GM10266 (cell line): ENCODE measurements around the gene NCBP2.
"Not testable (repeated sequence)": the region's sequence is repeated elsewhere in the genome, so short reads cannot be mapped to it uniquely, and the experiment has no call there.

Source experiments
- DNase-seq: peaks from one replicate; pipeline ENCODE4 v3.0.0; 2012; ENCODE audit errors: extremely low spot score
- TF ChIP-seq, protein P1 (sequence below): IDR thresholded peaks from 2 replicates; pipeline ENCODE4 v1.5.1; 2012; ENCODE audit warnings: mild to moderate bottlenecking, low read depth; ENCODE audit not compliant: control insufficient read depth, insufficient read depth; ENCODE audit errors: missing control alignments

Gene NCBP2

DNA sequence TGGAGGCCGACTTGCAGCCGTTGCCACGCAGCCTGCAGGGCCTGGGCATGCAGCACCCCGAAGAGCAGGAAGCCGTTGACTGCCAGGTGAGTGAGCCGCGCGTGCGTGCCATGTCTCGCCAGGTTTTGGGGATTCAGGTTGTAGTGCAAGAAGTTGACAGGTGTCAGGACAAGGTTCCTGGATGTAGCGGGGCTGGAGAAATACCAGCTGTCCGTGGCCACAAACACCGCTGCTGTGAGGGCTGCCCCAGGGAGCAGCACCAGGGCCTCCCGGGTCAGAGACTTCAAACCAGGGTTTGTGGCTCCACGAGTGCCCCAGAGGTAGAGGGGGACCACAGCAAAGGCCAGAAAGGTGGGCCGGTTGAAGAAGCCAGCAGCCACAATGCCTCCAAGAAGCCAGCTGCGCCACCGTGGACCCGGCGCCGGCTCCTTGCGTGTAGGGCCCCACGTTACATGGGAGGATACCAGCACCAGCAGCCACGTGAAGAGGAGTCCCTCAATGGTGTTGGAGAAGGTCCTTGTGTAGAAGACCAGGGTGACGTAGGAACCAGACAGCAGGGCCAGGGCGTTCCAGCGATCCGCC, 5.6 kb upstream of the NCBP2 start:
- no peak for DNase-seq
- TF ChIP-seq, protein P1, sequence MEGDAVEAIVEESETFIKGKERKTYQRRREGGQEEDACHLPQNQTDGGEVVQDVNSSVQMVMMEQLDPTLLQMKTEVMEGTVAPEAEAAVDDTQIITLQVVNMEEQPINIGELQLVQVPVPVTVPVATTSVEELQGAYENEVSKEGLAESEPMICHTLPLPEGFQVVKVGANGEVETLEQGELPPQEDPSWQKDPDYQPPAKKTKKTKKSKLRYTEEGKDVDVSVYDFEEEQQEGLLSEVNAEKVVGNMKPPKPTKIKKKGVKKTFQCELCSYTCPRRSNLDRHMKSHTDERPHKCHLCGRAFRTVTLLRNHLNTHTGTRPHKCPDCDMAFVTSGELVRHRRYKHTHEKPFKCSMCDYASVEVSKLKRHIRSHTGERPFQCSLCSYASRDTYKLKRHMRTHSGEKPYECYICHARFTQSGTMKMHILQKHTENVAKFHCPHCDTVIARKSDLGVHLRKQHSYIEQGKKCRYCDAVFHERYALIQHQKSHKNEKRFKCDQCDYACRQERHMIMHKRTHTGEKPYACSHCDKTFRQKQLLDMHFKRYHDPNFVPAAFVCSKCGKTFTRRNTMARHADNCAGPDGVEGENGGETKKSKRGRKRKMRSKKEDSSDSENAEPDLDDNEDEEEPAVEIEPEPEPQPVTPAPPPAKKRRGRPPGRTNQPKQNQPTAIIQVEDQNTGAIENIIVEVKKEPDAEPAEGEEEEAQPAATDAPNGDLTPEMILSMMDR: no peak

DNA sequence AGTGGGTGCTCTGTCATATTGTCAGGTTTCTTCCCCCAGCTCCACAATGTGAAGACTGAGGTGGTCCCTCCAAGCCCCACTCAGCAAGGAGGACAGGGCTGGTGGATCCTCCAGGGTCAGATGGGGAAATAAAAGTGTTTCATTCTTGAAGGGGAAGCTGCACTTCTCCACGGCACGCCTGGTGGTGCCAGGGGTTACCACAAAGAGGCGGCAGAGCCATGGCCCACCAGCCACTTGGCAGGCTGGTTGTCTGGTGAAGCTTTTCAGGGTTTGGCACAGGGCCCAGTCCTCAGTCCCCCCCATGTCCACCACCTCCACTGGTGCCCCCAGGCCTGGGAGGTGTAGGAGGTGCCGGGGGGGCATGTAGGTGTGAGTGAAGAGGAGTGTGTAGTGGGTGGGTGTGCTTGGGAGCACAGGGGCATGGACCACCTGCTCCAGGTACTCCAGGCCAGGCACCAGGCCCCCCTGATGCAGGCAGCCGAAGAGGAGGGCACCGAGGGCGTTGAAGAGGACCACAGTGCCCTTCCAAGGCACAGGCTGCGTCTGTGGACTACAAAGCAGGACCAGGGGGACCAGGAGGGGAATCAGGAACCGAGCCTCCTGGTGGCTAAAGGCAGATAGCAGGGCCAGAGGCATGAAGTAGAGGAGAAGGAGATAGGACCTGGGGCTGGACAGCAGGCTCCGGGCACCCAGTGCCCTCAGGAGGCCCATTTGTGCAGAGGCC, 5.0 kb upstream of the NCBP2 start:
- DNase-seq: no peak
- TF ChIP-seq, protein P1: no peak

DNA sequence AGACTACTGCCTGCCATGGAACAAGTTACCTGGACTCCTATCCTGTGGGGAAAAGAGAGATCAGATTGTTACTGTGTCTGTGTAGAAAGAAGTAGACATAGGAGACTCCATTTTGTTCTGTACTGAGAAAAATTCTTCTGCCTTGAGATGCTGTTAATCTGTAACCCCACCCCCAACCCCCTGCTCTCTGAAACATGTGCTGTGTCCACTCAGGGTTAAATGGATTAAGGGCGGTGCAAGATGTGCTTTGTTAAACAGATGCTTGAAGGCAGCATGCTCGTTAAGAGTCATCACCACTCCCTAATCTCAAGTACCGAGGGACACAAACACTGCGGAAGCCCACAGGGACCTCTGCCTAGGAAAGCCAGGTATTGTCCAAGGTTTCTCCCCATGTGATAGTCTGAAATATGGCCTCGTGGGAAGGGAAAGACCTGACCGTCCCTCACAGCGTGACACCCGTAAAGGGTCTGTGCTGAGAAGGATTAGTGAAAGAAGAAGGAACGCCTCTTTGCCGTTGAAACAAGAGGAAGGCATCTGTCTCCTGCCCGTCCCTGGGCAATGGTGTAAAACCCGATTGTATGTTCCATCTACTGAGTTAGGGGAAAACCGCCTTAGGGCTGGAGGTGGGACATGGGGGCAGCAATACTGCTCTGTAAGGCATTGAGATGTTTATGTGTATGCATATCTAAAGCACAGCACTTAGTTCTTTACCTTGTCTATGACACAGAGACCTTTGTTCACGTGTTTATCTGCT, 1.9 kb upstream of the NCBP2 start:
- DNase-seq: not testable (repeated sequence)

DNA sequence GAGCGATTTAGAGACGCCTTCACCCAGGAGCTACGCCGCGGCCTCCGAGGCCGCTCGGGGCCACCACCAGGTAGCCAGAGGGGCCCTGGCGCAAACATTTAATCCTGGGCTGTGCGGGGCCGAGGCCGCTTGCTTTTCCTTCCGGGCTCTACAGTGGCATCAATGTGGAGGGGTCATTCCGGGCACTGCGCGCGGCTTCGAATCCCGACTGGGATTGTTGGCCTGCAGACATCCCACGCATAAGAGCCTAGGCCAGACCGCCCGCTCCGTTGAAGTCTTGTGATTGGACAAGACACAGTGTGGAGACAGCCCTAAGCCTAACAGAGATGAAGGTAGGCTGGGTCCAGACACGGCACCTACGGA, 568 bp upstream of the NCBP2 start:
- TF ChIP-seq, protein P1: no peak
- no peak for DNase-seq

DNA sequence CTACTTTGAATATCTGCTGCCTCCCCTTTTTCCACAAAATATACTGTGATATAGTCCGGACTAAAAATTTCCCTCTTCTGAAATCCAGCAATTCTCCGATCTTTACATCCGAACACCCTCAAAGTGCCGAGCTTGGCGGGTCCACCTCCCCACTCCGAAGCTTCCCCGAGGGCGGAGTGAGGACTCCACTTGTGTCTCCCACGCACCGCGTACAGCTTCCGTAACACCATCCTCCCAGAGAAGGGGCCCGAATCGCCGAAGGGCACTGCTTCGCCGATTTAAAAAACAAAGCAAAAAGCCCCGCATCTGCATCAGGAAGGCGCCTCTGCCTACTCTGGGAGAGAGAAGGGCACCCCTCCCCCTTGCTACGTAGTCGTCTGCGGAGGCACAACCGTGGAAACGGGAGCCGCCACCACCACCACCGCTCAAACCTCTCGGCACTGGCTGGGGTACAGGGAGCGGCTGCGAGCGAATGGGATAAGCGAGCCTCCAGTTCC, 551 bp downstream of the NCBP2 start:
- TF ChIP-seq, protein P1: no peak
- peak; percentile 83 for DNase-seq

DNA sequence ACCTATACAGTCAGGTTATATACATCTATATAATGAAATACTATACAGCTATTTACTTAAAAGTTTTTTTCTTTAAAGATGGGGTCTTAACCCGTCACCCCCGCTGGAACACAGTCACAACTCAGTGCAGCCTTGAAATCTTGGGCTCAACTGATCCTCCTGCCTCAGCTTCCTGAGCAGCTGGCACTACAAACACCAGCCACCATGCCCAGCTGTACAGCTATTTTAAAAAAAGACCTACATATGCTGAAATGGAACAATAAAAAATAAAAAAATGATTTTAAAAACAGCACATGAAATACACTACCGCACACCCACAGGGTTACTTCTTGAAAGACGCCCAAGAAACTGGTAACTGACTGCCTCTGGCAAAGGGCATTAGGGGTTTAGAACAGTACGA, 3.8 kb downstream of the NCBP2 start:
- TF ChIP-seq, protein P1: no peak

DNA sequence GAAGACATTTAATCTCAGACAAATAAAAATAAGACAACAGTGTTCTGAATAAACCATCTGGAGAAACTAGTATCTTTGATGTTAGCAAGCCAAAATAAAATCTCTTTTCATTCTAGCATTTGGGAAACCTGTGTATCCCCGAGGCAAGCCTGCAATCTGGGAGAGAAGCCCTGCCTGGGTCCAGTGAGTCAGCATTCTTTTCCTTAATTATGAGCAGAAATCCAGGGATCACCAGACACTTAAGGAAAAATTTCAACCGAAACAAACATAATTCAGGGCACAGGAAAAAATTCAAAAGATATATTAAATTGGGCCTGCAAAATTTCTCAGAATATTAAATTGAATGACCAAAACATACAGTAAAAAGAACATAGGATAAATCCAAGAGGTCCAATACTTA, 4.2 kb downstream of the NCBP2 start:
- no peak for DNase-seq
- TF ChIP-seq, protein P1: no peak

More for the DNA sequence above, 3.8 kb downstream of the NCBP2 start:
- no peak for DNase-seq
